Thoracic aorta (tissue), 2 donors: Measurements from ENCODE around the gene CACNA1H. TPM values are rescaled to one million over a fixed set of nuclear protein-coding genes. Genes with fewer than 3 reads are reported as not detected.

Source experiments
- ATAC-seq: fragments of 150-250 bp; one replicate; pipeline ENCODE4 v1.8.0; 2017; ENCODE audit warnings: low read depth; ENCODE audit not compliant: insufficient number of reproducible peaks, low FRiP score
- DNase-seq: peaks from one replicate; pipeline ENCODE4 v3.0.0-alpha.2; 2020; ENCODE audit warnings: low spot score
- H3K27ac ChIP-seq, 2 donors: fragments of 200-600 bp; sonication (generic); 1 replicate in 1 of 2; 2 replicates in 1 of 2; pipeline ENCODE4 v1.5.1; 2016; ENCODE audit warnings: mild to moderate bottlenecking in 2 of 2, moderate library complexity in 2 of 2
- H3K27me3 ChIP-seq: fragments of 200-600 bp; sonication (generic); replicated peaks from 2 replicates; pipeline ENCODE4 v1.6.0; 2016; ENCODE audit warnings: mild to moderate bottlenecking; ENCODE audit not compliant: insufficient read depth
- H3K36me3 ChIP-seq: fragments of 200-600 bp; sonication (generic); one replicate; pipeline ENCODE4 v1.5.1; 2016
- H3K4me1 ChIP-seq, 2 donors: fragments of 200-600 bp; sonication (generic); 1 replicate in 1 of 2; 2 replicates in 1 of 2; pipeline versions ENCODE4 v1.5.1 to v1.6.0; 2016; ENCODE audit warnings: low read depth in 2 of 2, mild to moderate bottlenecking in 1 of 2; ENCODE audit not compliant: control insufficient read depth in 1 of 2
- H3K4me3 ChIP-seq: fragments of 200-600 bp; sonication (generic); 2 replicates; pipeline ENCODE4 v1.5.1; 2016; ENCODE audit warnings: mild to moderate bottlenecking
- H3K9me3 ChIP-seq: fragments of 200-600 bp; sonication (generic); 2 replicates; pipeline ENCODE4 v1.5.1; 2016
- CTCF ChIP-seq: fragments of 200-600 bp; sonication (generic); IDR thresholded peaks from one replicate; pipeline ENCODE4 v1.5.1; 2019; ENCODE audit warnings: antibody characterized with exemption
- total RNA-seq, 2 donors: library from RNA; depleted of rRNA; stranded (reverse); fragments of >200 nt; gene quantifications; one replicate each; pipeline versions ENCODE4 v1.1.0 to v1.2.3, GENCODE V29; 2016

CACNA1H gene
- total RNA-seq, 2 donors from 2014 or later, result 14.7 to 33.0 TPM

DNA sequence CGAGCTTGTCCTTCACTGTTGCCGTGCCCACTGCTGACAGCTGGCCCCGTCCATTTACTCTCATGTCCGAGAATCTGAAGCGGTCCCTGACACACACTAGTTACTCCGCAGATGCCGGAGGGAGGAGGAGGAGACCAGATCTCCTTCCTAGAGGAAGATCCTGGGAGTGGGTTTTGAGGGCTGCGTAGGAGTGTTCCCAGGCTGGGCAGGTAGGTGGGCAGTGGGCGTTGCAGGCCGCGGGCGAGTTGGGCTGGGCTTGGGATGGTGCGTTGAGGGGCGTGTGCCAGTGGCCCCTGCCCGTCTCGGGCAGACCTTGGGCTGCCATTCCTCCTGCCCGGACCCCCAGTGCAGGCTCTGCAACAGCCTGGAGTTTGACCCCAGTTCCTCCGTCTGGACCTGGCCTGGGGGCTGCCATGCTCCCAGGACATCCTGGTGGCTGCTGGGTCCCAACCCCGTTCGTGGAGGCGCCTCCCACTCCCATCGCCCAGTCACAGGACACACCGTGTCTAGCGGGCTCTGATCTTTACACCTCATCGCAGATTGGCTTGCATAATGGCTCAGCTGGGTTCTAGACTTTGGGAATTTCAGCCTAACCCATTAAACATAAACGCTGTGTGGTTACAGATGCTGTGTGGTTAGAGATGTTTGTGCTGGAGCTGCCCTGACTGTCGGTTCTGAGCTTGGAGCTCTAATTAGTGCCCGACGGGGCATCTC, 22.8 kb downstream of the CACNA1H start:
- Histone ChIP-seq H3K27ac (no peak overlapping the region), H3K36me3 (no peaks in the 10 kb centered on the region), H3K27me3 (no peaks in the 10 kb centered on the region), H3K4me3 (no peak overlapping the region), H3K9me3 (no peaks in the 10 kb centered on the region), H3K4me1 (peaks cover 4 to 9% of the 10 kb centered on the region in 2 donors)
- ATAC-seq (no peak), DNase-seq (no peak)
- no peak for TF ChIP-seq CTCF

- H3K36me3 ChIP-seq, result no peaks in the 10 kb centered on the region
- no peaks in the 10 kb centered on the region for H3K27me3 ChIP-seq
Observed at GRCh38 chr16:1176280-1176897, 23.5 kb downstream of the CACNA1H start.

DNA sequence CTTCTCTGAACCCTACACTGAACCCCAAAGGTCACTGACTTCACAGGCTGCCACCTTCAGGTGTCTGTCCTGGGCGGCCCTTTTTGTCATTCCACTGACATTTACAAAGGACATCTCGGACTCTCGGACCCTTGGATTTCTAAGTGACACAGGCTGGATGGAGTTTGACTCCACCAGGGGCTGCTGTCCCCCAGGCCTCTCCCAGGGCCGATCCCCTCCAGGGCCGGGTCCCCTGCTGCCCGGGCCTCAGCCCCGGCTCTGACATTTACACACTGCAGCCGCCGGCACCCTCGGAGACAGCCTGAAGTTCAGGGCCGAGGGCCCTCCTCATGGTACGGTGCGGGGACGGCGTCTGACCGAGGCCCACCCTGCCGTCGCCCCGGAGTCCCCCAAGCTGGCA, 24.1 kb downstream of the CACNA1H start:
- Histone ChIP-seq H3K27ac (no peak overlapping the region), H3K27me3 (no peaks in the 10 kb centered on the region), H3K4me1 (peaks cover 15 to 22% of the 10 kb centered on the region in 2 donors), H3K36me3 (no peaks in the 10 kb centered on the region), H3K9me3 (no peaks in the 10 kb centered on the region), H3K4me3 (no peak overlapping the region)
- DNase-seq (no peak), ATAC-seq (no peak)
- TF ChIP-seq CTCF, result no peak

More at GRCh38 chr16:1176280-1176897, 23.5 kb downstream of the CACNA1H start:
- H3K4me3 ChIP-seq, result no peak overlapping the region
- H3K4me1 ChIP-seq, result peaks cover 8 to 16% of the 10 kb centered on the region in 2 donors
- ATAC-seq (no peak), DNase-seq (no peak)
- H3K27ac ChIP-seq, result no peak overlapping the region
- no peak for TF ChIP-seq CTCF
- H3K9me3 ChIP-seq, result no peaks in the 10 kb centered on the region

DNA sequence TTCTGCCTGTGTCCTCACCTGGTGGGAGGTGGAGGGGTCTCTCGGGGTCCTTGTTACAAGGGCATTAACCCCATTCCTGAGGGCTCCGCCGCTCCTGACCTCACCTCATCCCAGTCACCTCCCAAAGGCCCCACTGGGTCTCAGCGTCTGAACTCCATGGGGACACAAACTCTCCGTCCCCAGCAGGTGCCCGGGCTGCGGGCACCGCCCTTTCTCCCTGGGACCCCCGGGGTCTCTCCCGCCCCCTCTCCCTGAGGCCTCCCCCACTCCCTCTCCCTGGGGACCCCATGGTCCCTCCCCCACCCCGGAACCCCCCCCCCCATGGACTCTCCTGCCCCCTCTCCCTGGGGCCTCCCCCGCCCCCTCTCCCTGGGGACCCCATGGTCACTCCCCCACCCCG, 24.8 kb downstream of the CACNA1H start:
- no peak for DNase-seq
- ATAC-seq, result no peak
- Histone ChIP-seq H3K27ac (no peak overlapping the region), H3K4me1 (peaks cover 19 to 29% of the 10 kb centered on the region in 2 donors), H3K27me3 (no peaks in the 10 kb centered on the region), H3K9me3 (no peaks in the 10 kb centered on the region), H3K36me3 (no peaks in the 10 kb centered on the region), H3K4me3 (no peak overlapping the region)
- TF ChIP-seq CTCF, result no peak

DNA sequence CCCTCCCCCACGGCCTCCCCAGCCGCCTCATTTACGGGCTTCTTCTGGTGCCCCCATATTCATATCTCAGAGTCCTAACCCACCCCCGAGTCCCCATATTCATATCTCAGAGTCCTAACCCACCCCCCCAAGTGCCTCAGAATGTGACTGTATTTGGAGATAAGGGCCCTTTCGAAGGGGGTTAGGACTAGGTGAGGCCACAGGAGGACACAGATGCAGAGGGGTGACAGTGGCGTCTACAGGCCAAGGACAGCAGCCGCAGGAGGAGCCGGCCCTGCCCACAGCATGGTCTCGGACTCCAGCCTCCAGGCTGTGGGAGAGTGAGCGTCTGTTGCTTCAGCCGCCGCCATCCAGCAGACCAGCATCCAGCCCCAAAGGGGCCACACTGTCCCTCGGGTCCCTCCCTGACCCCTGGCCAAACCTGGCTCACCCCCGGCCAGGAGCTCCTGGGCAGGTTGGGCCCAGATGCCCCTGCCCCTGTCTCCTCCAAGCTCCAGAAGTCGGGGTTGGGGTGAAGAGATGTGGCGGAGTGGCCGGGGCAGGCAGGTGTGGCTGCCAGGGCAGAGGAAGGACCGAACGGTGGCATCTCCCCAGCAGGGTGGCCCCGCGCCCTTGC, 25.5 kb downstream of the CACNA1H start:
- Histone ChIP-seq H3K4me1 (peaks cover 24 to 35% of the 10 kb centered on the region in 2 donors), H3K36me3 (no peaks in the 10 kb centered on the region), H3K27me3 (no peaks in the 10 kb centered on the region), H3K9me3 (no peaks in the 10 kb centered on the region), H3K4me3 (no peak overlapping the region), H3K27ac (no peak overlapping the region)
- DNase-seq, result no peak
- no peak for TF ChIP-seq CTCF
- ATAC-seq, result no peak
